Kidney (tissue), 14 donors: Measurements from ENCODE around the gene NGB. TPM values are rescaled to one million over a fixed set of nuclear protein-coding genes. Genes with fewer than 3 reads are reported as not detected.

ENCODE experiments used
- DNase-seq, 5 donors: peaks; one replicate each; pipeline ENCODE4 v3.0.0-alpha.2; 2013 to 2020
- FAIRE-seq: peaks from 2 replicates; lab custom pipeline; 2012; peaks lifted over from hg19 to GRCh38; lab: Jason Lieb, UNC
- H3K27ac ChIP-seq, 2 donors: one replicate each; pipeline ENCODE4 v1.7.0; 2013; ENCODE audit warnings: low read depth in 2 of 2, low read length in 2 of 2, inconsistent platforms in 1 of 2
- H3K27me3 ChIP-seq: one replicate; pipeline ENCODE4 v1.7.1; 2013; ENCODE audit warnings: low read length, inconsistent platforms; ENCODE audit not compliant: control insufficient read depth, insufficient read depth
- H3K36me3 ChIP-seq, 3 donors: one replicate each; pipeline versions ENCODE4 v1.7.0 to v1.7.1; 2013; ENCODE audit warnings: low read length in 3 of 3, control low read depth in 1 of 3, inconsistent platforms in 1 of 3; ENCODE audit not compliant: insufficient read depth in 3 of 3, control insufficient read depth in 2 of 3
- H3K4me1 ChIP-seq, 3 donors: one replicate each; pipeline versions ENCODE4 v1.7.0 to v1.7.1; 2013; ENCODE audit warnings: low read length in 3 of 3, inconsistent platforms in 1 of 3, low read depth in 1 of 3; ENCODE audit not compliant: control insufficient read depth in 2 of 3, insufficient read depth in 2 of 3
- H3K4me3 ChIP-seq, 3 donors: one replicate each; pipeline versions ENCODE4 v1.7.0 to v1.8.1; 2013; ENCODE audit warnings: low read length in 3 of 3, control low read depth in 1 of 3, inconsistent platforms in 1 of 3
- H3K9ac ChIP-seq, 3 donors: one replicate each; pipeline versions ENCODE4 v1.7.0 to v1.7.1; 2013; ENCODE audit warnings: low read length in 3 of 3, control low read depth in 1 of 3, inconsistent platforms in 1 of 3
- H3K9me3 ChIP-seq, 3 donors: one replicate each; pipeline versions ENCODE4 v1.7.0 to v1.7.1; 2013; ENCODE audit warnings: low read length in 3 of 3, control low read depth in 1 of 3, inconsistent platforms in 1 of 3; ENCODE audit not compliant: control insufficient read depth in 2 of 3, insufficient read depth in 1 of 3
- intact Hi-C: fragments of 100-400 bp; cut with DNase I; formaldehyde crosslinking; loops from one replicate; pipeline ENCODE4 v1.11.1; 2022
- polyA plus RNA-seq: library from polyadenylated mRNA; stranded (reverse); fragments of 350-450 nt; fragmentation: Illumina TruSeq; extraction: RNeasy Lipid Tissue Mini Kit (QIAGEN cat#74804); gene quantifications from one replicate; pipeline ENCODE4 v1.2.3, GENCODE V29; 2014; ENCODE audit warnings: low read depth, low replicate concordance; ENCODE audit not compliant: insufficient read depth
- total RNA-seq: library from RNA; stranded (reverse); fragmentation: NEBNext Ultra II Directional; extraction: Animal tissue kit (Norgen Biotek cat#: 25700); gene quantifications from one replicate; pipeline ENCODE4 v1.2.1, GENCODE V29; 2021
- TF ChIP-seq, protein P1 (sequence below): IDR thresholded peaks from 3 replicates; pipeline ENCODE4 v1.5.1; 2012; ENCODE audit warnings: mild to moderate bottlenecking, moderate library complexity, borderline replicate concordance; ENCODE audit not compliant: insufficient read depth; ENCODE audit errors: extremely low read depth
- donor health status: control.
- donor health status: control.
- donor health status: control.
- donor health status: control.
- donor health status: control.
- donor health status: DM: yes; HTN: yes; CAD: no.
- donor health status: Normal renal cell carcinoma (clear cell type).

The NGB gene
- total and polyA plus RNA-seq, 2 donors from 2014 or later, result not detected

DNA sequence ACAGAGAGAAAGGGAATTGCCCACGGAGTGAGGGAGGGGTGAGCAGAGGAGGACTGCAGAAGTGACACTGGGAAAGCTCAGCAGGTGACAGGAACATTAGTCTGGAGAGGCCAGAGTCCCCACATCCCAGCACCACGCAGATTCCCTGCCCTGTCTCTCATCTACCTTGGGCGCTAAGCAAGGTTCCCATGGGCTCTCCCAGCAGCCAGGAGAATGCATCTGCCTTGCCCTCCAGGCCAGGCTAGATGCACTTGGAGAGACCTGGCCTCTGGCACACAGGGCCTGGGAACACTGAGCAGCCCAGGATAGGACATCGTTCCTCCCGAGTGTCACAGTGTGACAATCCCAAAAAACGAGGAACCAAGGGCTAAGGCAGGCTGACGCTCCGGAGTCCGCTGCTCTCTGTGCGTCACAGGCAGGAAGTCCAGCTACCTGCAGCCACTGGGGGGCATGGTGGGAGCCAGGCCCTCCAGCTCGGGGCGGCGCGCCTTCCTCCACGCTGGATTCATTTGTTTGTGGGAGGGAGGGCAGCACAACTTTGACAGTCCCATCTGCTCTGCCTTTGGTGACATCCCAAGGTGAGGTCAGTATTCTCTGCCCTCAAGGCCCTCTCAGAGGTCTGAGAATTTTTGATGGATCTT lies 5.4 kb upstream of the NGB start:
- Histone ChIP-seq H3K9me3 (peaks cover 0 to 10% (median 0%) of the 10 kb centered on the region in 3 donors), H3K4me1 (no peaks in the 10 kb centered on the region), H3K36me3 (peaks cover 0 to 18% (median 4%) of the 10 kb centered on the region in 3 donors), H3K9ac (no peak overlapping the region), H3K27ac (no peak overlapping the region), H3K4me3 (no peak overlapping the region), H3K27me3 (peaks cover under 1% of the 10 kb centered on the region)
- TF ChIP-seq, protein P1, sequence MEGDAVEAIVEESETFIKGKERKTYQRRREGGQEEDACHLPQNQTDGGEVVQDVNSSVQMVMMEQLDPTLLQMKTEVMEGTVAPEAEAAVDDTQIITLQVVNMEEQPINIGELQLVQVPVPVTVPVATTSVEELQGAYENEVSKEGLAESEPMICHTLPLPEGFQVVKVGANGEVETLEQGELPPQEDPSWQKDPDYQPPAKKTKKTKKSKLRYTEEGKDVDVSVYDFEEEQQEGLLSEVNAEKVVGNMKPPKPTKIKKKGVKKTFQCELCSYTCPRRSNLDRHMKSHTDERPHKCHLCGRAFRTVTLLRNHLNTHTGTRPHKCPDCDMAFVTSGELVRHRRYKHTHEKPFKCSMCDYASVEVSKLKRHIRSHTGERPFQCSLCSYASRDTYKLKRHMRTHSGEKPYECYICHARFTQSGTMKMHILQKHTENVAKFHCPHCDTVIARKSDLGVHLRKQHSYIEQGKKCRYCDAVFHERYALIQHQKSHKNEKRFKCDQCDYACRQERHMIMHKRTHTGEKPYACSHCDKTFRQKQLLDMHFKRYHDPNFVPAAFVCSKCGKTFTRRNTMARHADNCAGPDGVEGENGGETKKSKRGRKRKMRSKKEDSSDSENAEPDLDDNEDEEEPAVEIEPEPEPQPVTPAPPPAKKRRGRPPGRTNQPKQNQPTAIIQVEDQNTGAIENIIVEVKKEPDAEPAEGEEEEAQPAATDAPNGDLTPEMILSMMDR, result no peak
- FAIRE-seq, result no peak
- intact Hi-C loops, result no loop called here
- DNase-seq, result no peak

DNA sequence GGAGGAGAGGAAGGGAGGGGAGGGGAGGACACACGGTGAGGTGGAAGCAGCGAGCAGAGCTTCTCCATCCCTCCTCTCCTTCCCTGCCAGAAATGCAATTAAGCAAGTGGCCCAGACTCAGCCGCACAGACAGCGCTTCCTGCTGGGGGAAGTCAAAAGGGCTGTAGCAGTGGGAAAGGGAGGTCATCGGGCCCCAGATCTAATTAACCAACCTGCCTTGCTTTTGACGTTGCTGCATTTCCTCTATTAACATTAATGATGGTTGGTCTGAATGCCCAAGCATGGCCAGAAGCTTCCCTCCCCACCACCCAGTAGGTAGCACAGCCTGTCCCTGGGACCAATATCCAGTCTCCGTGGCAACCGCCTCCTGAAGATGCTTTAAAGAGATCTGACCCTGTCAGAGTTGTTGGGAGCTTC lies 4.6 kb upstream of the NGB start:
- no peak for FAIRE-seq
- H3K27me3 ChIP-seq, result peaks cover 3% of the 10 kb centered on the region
- no peak overlapping the region for H3K27ac ChIP-seq
- H3K36me3 ChIP-seq, result peaks cover 0 to 18% (median 4%) of the 10 kb centered on the region in 3 donors
- intact Hi-C loops, result no loop called here
- no peak overlapping the region for H3K9ac ChIP-seq
- no peak for DNase-seq
- TF ChIP-seq, protein P1, result no peak
- H3K4me3 ChIP-seq, result no peak overlapping the region
- H3K4me1 ChIP-seq, result no peaks in the 10 kb centered on the region
- peaks cover 0 to 10% (median 0%) of the 10 kb centered on the region in 3 donors for H3K9me3 ChIP-seq

DNA sequence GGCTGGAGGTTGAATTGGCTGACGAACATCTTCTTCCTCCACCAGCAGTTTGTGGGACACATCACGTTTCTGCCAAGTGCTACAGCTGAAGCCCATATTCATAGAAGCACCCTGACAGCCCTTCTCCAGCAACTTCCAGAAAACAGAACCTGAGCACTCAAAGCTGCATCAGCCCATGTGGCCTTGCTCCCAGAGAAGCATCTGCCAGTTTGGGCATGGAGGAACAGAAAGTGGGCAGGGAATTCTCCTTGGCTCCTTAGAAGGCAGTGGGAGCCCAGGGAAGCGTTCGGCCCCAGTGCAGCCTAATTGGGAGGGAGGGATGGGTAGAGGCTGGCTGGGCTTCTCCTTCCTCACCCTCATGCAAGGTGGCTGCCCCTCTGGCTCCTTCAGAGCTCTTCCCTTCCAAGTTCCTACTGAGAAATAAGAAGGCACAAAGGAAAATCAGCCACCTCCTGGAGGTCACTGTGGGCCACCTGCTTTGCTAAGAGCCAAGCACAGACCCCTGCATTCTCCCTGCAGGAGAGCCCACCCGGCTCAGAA lies 4.1 kb upstream of the NGB start:
- Histone ChIP-seq H3K4me3 (no peak overlapping the region), H3K9me3 (peaks cover 0 to 10% (median 0%) of the 10 kb centered on the region in 3 donors)

More for the DNA sequence above, 4.1 kb upstream of the NGB start:
- intact Hi-C loops, result no loop called here
- Histone ChIP-seq H3K36me3 (peaks cover 0 to 18% (median 4%) of the 10 kb centered on the region in 3 donors), H3K9ac (no peak overlapping the region), H3K27ac (no peak overlapping the region), H3K27me3 (peaks cover 3% of the 10 kb centered on the region), H3K4me1 (no peaks in the 10 kb centered on the region)
- no peak for DNase-seq
- TF ChIP-seq, protein P1, result no peak
- no peak for FAIRE-seq
